ENCODE data around the gene RNF157.
"Not testable (repeated sequence)": the region's sequence is repeated elsewhere in the genome, so short reads cannot be mapped to it uniquely, and the experiment has no call there.

- not testable (repeated sequence) for TF ChIP-seq MAX (IDR thresholded peaks at IDR 0.05); EP300 (IDR thresholded peaks at IDR 0.05); RAD21 (conservative IDR thresholded peaks at IDR 0.05 in 1 of 2, IDR thresholded peaks at IDR 0.05 in 1 of 2); POLR2A (IDR thresholded peaks at IDR 0.05; ENCODE audit: low read length); RCOR1 (IDR thresholded peaks at IDR 0.05; ENCODE audit: low read depth, low read length); EHMT2 (IDR thresholded peaks at IDR 0.05; ENCODE audit: low read depth); KDM5A (IDR thresholded peaks at IDR 0.05); CBX2 (IDR thresholded peaks at IDR 0.05; ENCODE audit: borderline replicate concordance, low read depth); JUN (IDR thresholded peaks at IDR 0.05); CHD2 (IDR thresholded peaks at IDR 0.05; ENCODE audit: low read length, partially characterized antibody)
- TF ChIP-seq, protein P1, sequence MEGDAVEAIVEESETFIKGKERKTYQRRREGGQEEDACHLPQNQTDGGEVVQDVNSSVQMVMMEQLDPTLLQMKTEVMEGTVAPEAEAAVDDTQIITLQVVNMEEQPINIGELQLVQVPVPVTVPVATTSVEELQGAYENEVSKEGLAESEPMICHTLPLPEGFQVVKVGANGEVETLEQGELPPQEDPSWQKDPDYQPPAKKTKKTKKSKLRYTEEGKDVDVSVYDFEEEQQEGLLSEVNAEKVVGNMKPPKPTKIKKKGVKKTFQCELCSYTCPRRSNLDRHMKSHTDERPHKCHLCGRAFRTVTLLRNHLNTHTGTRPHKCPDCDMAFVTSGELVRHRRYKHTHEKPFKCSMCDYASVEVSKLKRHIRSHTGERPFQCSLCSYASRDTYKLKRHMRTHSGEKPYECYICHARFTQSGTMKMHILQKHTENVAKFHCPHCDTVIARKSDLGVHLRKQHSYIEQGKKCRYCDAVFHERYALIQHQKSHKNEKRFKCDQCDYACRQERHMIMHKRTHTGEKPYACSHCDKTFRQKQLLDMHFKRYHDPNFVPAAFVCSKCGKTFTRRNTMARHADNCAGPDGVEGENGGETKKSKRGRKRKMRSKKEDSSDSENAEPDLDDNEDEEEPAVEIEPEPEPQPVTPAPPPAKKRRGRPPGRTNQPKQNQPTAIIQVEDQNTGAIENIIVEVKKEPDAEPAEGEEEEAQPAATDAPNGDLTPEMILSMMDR (IDR thresholded peaks at IDR 0.05) = not testable (repeated sequence)
- TF ChIP-seq, protein P2, sequence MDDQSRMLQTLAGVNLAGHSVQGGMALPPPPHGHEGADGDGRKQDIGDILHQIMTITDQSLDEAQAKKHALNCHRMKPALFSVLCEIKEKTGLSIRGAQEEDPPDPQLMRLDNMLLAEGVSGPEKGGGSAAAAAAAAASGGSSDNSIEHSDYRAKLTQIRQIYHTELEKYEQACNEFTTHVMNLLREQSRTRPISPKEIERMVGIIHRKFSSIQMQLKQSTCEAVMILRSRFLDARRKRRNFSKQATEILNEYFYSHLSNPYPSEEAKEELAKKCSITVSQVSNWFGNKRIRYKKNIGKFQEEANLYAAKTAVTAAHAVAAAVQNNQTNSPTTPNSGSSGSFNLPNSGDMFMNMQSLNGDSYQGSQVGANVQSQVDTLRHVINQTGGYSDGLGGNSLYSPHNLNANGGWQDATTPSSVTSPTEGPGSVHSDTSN (IDR thresholded peaks at IDR 0.05) = not testable (repeated sequence)
- TF ChIP-seq, protein P3, sequence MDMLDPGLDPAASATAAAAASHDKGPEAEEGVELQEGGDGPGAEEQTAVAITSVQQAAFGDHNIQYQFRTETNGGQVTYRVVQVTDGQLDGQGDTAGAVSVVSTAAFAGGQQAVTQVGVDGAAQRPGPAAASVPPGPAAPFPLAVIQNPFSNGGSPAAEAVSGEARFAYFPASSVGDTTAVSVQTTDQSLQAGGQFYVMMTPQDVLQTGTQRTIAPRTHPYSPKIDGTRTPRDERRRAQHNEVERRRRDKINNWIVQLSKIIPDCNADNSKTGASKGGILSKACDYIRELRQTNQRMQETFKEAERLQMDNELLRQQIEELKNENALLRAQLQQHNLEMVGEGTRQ (IDR thresholded peaks at IDR 0.05) = not testable (repeated sequence)
- peak; percentile 99 for TF ChIP-seq ZC3H11A (IDR thresholded peaks at IDR 0.05)
Observed at GRCh38 chr17:76186774-76187173, 53.5 kb downstream of the RNF157 start.
